Keratinocyte (primary cell): ENCODE results near the gene WDR19. TPM values are rescaled to one million over a fixed set of nuclear protein-coding genes. Genes with fewer than 3 reads are reported as not detected.

Source experiments
- DNase-seq: peaks from one replicate; pipeline ENCODE4 v3.0.0-alpha.2; 2011; ENCODE audit warnings: low read depth, missing footprints, low spot score
- FAIRE-seq: peaks from 2 replicates; lab custom pipeline; 2011; peaks lifted over from hg19 to GRCh38; lab: Jason Lieb, UNC
- H2AFZ ChIP-seq: 2 replicates; pipeline ENCODE4 v1.6.0; 2012; ENCODE audit warnings: low read length, control low read depth, inconsistent platforms; ENCODE audit not compliant: control insufficient read depth
- H3K27ac ChIP-seq: 2 replicates; pipeline ENCODE4 v1.5.1; 2011; ENCODE audit warnings: low read length; ENCODE audit not compliant: control insufficient read depth, insufficient read depth
- H3K27me3 ChIP-seq: 3 replicates; pipeline ENCODE4 v1.6.0; 2011; ENCODE audit warnings: low read length; ENCODE audit not compliant: control insufficient read depth, insufficient read depth; ENCODE audit errors: extremely low read depth
- H3K36me3 ChIP-seq, 2 experiments: 2 replicates in 1 of 2; 3 replicates in 1 of 2; pipeline ENCODE4 v1.5.1; 2011; ENCODE audit warnings: low read length in 2 of 2, mild to moderate bottlenecking in 1 of 2; ENCODE audit not compliant: control insufficient read depth in 2 of 2, insufficient read depth in 2 of 2; ENCODE audit errors: extremely low read depth in 1 of 2
- H3K4me1 ChIP-seq: 3 replicates; pipeline ENCODE4 v1.5.1; 2011; ENCODE audit warnings: low read length; ENCODE audit not compliant: control insufficient read depth, insufficient read depth; ENCODE audit errors: extremely low read depth
- H3K4me2 ChIP-seq: 3 replicates; pipeline ENCODE4 v1.6.0; 2011; ENCODE audit warnings: low read depth, low read length; ENCODE audit not compliant: control insufficient read depth, insufficient read depth; ENCODE audit errors: extremely low read depth
- H3K4me3 ChIP-seq, 3 experiments: fragments of 200-600 bp in 1 of 3; sonication (generic) in 1 of 3; 2 replicates in 2 of 3; 3 replicates in 1 of 3; pipeline ENCODE4 v1.5.1; 2011 to 2016; ENCODE audit warnings: low read length in 3 of 3, mild to moderate bottlenecking in 3 of 3, control low read depth in 2 of 3, inconsistent platforms in 1 of 3, low read depth in 1 of 3, mixed read lengths in 1 of 3, mixed run types in 1 of 3, moderate library complexity in 1 of 3; ENCODE audit not compliant: control insufficient read depth in 2 of 3, insufficient read depth in 2 of 3; ENCODE audit errors: extremely low read depth in 1 of 3
- H3K79me2 ChIP-seq: 2 replicates; pipeline ENCODE4 v1.6.0; 2012; ENCODE audit warnings: low read length; ENCODE audit not compliant: control insufficient read depth, insufficient read depth
- H3K9ac ChIP-seq: 3 replicates; pipeline ENCODE4 v1.6.0; 2011; ENCODE audit warnings: low read length; ENCODE audit not compliant: control insufficient read depth, insufficient read depth; ENCODE audit errors: extremely low read depth
- H3K9me1 ChIP-seq: 3 replicates; pipeline ENCODE4 v1.6.0; 2011; ENCODE audit warnings: low read length; ENCODE audit not compliant: control insufficient read depth, insufficient read depth; ENCODE audit errors: extremely low read depth
- H3K9me3 ChIP-seq: 2 replicates; pipeline ENCODE4 v1.5.1; 2012; ENCODE audit warnings: low read depth, low read length; ENCODE audit not compliant: control insufficient read depth
- H4K20me1 ChIP-seq: 3 replicates; pipeline ENCODE4 v1.6.0; 2011; ENCODE audit warnings: low read length; ENCODE audit not compliant: control insufficient read depth, insufficient read depth; ENCODE audit errors: extremely low read depth
- EZH2 ChIP-seq: IDR thresholded peaks from one replicate; pipeline ENCODE4 v1.6.1; 2012; ENCODE audit warnings: inconsistent platforms, mild to moderate bottlenecking, low read length, moderate library complexity
- dilution Hi-C: fragments of 300-500 bp; cut with MboI; formaldehyde crosslinking; loops from one replicate; pipeline ENCODE4 v1.7.0; 2020; ENCODE audit warnings: low sequenced_read_pairs; ENCODE audit not compliant: extremely low pct_ligation_motif_present
- polyA plus RNA-seq, 5 experiments: library from polyadenylated mRNA; depleted of rRNA in 3 of 5; stranded (reverse) in 3 of 5; stranded (forward) in 1 of 5; unstranded in 1 of 5; fragments of >200 nt; gene quantifications; 1 replicate in 1 of 5; 2 replicates in 3 of 5; 3 replicates in 1 of 5; pipeline versions ENCODE4 v1.2.1 to v1.2.3, GENCODE V29; 2011 to 2012; ENCODE audit warnings: missing spikeins in 2 of 5, low read depth in 1 of 5, low replicate concordance in 1 of 5
- TF ChIP-seq, protein P1 (sequence below), 3 experiments: IDR thresholded peaks in 1 of 3; conservative IDR thresholded peaks in 1 of 3; optimal IDR thresholded peaks in 1 of 3; 2 replicates in 2 of 3; 3 replicates in 1 of 3; pipeline versions ENCODE3 to v1.5.1; 2011; ENCODE audit warnings: low read length in 3 of 3, mild to moderate bottlenecking in 3 of 3, moderate library complexity in 2 of 3, control low read depth in 1 of 3, inconsistent platforms in 1 of 3; ENCODE audit not compliant: insufficient read depth in 2 of 3; ENCODE audit errors: extremely low read depth in 1 of 3

Gene WDR19
- polyA plus RNA-seq, 1 donor (not counting 4 experiments of a cell fraction or from before 2014, with no cell fraction given) = 25.3 TPM

DNA sequence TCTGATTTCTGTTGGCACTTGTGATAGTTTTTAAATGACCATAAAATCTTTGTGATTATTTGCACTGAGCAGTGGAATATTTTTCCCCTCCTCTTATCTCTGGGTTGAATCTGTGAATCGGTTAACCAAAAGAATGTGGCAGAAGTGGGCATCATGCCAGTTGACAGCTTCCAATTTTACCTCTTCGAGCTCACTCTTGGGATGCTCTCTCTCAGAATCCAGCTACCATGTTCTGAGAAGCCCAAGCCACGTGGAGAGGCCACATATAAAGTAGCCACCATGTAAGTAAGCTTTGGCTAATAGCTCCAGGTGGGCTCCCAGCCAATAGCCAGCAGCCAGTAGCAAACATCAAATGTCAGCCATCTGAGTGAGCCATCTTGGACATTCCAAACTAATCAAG is 12.9 kb upstream of the WDR19 start:
- no peaks in the 10 kb centered on the region for H3K4me1 ChIP-seq
- no peak overlapping the region for H3K4me2 ChIP-seq
- dilution Hi-C loops = no loop called here
- no peak overlapping the region for H3K9ac ChIP-seq
- H3K79me2 ChIP-seq = no peaks in the 10 kb centered on the region
- H3K36me3 ChIP-seq = no peaks in the 10 kb centered on the region
- H3K9me3 ChIP-seq = no peaks in the 10 kb centered on the region
- H3K27ac ChIP-seq = no peak overlapping the region
- DNase-seq (no peak), FAIRE-seq (no peak)
- H2AFZ ChIP-seq = no peak overlapping the region
- no peaks in the 10 kb centered on the region for H4K20me1 ChIP-seq
- no peak overlapping the region for H3K4me3 ChIP-seq
- H3K27me3 ChIP-seq = no peaks in the 10 kb centered on the region
- TF ChIP-seq, protein P1, sequence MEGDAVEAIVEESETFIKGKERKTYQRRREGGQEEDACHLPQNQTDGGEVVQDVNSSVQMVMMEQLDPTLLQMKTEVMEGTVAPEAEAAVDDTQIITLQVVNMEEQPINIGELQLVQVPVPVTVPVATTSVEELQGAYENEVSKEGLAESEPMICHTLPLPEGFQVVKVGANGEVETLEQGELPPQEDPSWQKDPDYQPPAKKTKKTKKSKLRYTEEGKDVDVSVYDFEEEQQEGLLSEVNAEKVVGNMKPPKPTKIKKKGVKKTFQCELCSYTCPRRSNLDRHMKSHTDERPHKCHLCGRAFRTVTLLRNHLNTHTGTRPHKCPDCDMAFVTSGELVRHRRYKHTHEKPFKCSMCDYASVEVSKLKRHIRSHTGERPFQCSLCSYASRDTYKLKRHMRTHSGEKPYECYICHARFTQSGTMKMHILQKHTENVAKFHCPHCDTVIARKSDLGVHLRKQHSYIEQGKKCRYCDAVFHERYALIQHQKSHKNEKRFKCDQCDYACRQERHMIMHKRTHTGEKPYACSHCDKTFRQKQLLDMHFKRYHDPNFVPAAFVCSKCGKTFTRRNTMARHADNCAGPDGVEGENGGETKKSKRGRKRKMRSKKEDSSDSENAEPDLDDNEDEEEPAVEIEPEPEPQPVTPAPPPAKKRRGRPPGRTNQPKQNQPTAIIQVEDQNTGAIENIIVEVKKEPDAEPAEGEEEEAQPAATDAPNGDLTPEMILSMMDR (optimal IDR thresholded peaks at IDR 0.05 in 1 of 3, IDR thresholded peaks at IDR 0.05 in 1 of 3, conservative IDR thresholded peaks at IDR 0.05 in 1 of 3; ENCODE audit: extremely low read depth in 1 of 3, insufficient read depth in 2 of 3, low read length in 3 of 3) = no peak
- TF ChIP-seq EZH2 = no peak
- no peaks in the 10 kb centered on the region for H3K9me1 ChIP-seq

DNA sequence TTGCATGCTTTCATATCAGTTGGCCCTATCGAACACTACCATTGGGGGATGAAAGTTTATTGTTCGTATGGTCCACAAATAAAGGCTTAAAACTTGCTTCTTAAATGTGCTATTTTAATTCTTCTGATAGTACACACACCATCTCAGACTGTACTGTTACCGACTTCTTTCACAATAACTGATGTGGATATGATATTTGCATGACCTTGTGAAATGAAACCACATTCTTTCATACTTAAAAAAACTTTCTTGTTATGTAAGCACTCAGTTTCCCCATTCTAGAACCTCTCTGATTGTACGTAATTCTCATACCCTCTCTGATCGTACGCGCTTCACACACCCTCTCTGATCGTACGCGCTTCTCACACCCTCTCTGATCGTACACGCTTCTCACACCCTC is 12.0 kb upstream of the WDR19 start:
- Histone ChIP-seq H3K36me3 (no peaks in the 10 kb centered on the region), H4K20me1 (no peaks in the 10 kb centered on the region), H3K9me3 (no peaks in the 10 kb centered on the region), H3K9ac (no peak overlapping the region), H3K4me3 (no peak overlapping the region), H3K4me1 (no peaks in the 10 kb centered on the region), H3K4me2 (no peak overlapping the region), H2AFZ (no peak overlapping the region), H3K9me1 (no peaks in the 10 kb centered on the region), H3K79me2 (no peaks in the 10 kb centered on the region), H3K27ac (no peak overlapping the region), H3K27me3 (no peaks in the 10 kb centered on the region)
- TF ChIP-seq, protein P1 (optimal IDR thresholded peaks at IDR 0.05 in 1 of 3, IDR thresholded peaks at IDR 0.05 in 1 of 3, conservative IDR thresholded peaks at IDR 0.05 in 1 of 3; ENCODE audit: extremely low read depth in 1 of 3, insufficient read depth in 2 of 3, low read length in 3 of 3) = no peak
- no peak for TF ChIP-seq EZH2
- dilution Hi-C loops = no loop called here
- FAIRE-seq = no peak
- no peak for DNase-seq
